ENCODE measurements around the gene RFFL.

GRCh38 chr17:35056013-35056412 lies 7.5 kb downstream of the RFFL start:
- no peak for TF ChIP-seq MAX (CRISPR knock-in tag; IDR thresholded peaks at IDR 0.05)
- no peak for TF ChIP-seq CTCF (IDR thresholded peaks at IDR 0.05)
- TF ChIP-seq KAT7 (CRISPR knock-in tag; IDR thresholded peaks at IDR 0.05; ENCODE audit: borderline replicate concordance): no peak
- no peak for TF ChIP-seq GRHL2 (CRISPR knock-in tag; IDR thresholded peaks at IDR 0.05; ENCODE audit: insufficient replicate concordance, severe bottlenecking)
- TF ChIP-seq FOXJ3 (CRISPR knock-in tag; IDR thresholded peaks at IDR 0.05; ENCODE audit: borderline replicate concordance): no peak
- no peak for TF ChIP-seq ATF1 (CRISPR knock-in tag; IDR thresholded peaks at IDR 0.05)
- TF ChIP-seq NFYB (CRISPR knock-in tag; conservative IDR thresholded peaks at IDR 0.05; ENCODE audit: low read depth): no peak
- no peak for TF ChIP-seq CREM (CRISPR knock-in tag; IDR thresholded peaks at IDR 0.05)
- no peak for TF ChIP-seq ZNF317 (CRISPR knock-in tag; IDR thresholded peaks at IDR 0.05; ENCODE audit: borderline replicate concordance, low read depth)
- TF ChIP-seq CREB1 (CRISPR knock-in tag; IDR thresholded peaks at IDR 0.05): no peak

All from WTC11 (cell line).